ENCODE measurements around the gene KLF12. TPM values are rescaled to one million over a fixed set of nuclear protein-coding genes. Genes with fewer than 3 reads are reported as not detected.

The KLF12 gene
- total RNA-seq, 1 donor from 2014 or later, result 59.9 TPM

DNA sequence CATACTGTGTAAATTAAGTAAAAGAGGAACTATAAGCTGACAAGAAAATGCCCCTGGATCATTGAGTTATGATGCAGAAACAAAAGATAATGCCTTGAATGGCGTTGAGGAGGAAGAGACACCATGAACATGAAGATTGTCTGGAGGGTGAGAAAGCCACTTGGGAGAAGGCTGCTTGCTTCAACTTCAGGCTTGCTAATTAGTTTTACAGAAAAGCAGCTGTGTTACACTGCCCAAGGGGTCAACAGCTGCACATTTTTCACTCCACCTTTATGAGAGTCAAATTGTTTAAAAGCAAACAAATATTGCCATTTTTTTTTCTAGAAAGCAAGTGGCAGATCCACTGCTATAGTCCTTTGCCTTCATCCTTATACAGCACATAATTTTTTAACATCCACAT is 35.5 kb upstream of the KLF12 start:
- no peak for TF ChIP-seq CTCF (IDR thresholded peaks at IDR 0.05; ENCODE audit: partially characterized antibody, unreplicated experiment)
- no peak for DNase-seq
- H3K36me3 Mint-ChIP-seq (ENCODE audit: unreplicated experiment), result no peaks in the 10 kb centered on the region
- no peak overlapping the region for H3K27ac Mint-ChIP-seq (ENCODE audit: unreplicated experiment)
- no peaks in the 10 kb centered on the region for H3K4me1 Mint-ChIP-seq (ENCODE audit: low read depth, unreplicated experiment)
- no peaks in the 10 kb centered on the region for H3K9me3 Mint-ChIP-seq (ENCODE audit: unreplicated experiment)
- no peaks in the 10 kb centered on the region for H3K27me3 Mint-ChIP-seq (ENCODE audit: unreplicated experiment)
- no peak overlapping the region for H3K4me3 Mint-ChIP-seq (ENCODE audit: unreplicated experiment)

GRCh38 chr13:74168263-74168675 is 34.1 kb upstream of the KLF12 start:
- H3K27me3 Mint-ChIP-seq (ENCODE audit: unreplicated experiment), result no peaks in the 10 kb centered on the region
- H3K4me3 Mint-ChIP-seq (ENCODE audit: unreplicated experiment), result no peak overlapping the region
- no peak overlapping the region for H3K27ac Mint-ChIP-seq (ENCODE audit: unreplicated experiment)
- DNase-seq, result no peak
- H3K9me3 Mint-ChIP-seq (ENCODE audit: unreplicated experiment), result no peaks in the 10 kb centered on the region
- H3K36me3 Mint-ChIP-seq (ENCODE audit: unreplicated experiment), result no peaks in the 10 kb centered on the region
- no peaks in the 10 kb centered on the region for H3K4me1 Mint-ChIP-seq (ENCODE audit: low read depth, unreplicated experiment)
- no peak for TF ChIP-seq CTCF (IDR thresholded peaks at IDR 0.05; ENCODE audit: partially characterized antibody, unreplicated experiment)

DNA sequence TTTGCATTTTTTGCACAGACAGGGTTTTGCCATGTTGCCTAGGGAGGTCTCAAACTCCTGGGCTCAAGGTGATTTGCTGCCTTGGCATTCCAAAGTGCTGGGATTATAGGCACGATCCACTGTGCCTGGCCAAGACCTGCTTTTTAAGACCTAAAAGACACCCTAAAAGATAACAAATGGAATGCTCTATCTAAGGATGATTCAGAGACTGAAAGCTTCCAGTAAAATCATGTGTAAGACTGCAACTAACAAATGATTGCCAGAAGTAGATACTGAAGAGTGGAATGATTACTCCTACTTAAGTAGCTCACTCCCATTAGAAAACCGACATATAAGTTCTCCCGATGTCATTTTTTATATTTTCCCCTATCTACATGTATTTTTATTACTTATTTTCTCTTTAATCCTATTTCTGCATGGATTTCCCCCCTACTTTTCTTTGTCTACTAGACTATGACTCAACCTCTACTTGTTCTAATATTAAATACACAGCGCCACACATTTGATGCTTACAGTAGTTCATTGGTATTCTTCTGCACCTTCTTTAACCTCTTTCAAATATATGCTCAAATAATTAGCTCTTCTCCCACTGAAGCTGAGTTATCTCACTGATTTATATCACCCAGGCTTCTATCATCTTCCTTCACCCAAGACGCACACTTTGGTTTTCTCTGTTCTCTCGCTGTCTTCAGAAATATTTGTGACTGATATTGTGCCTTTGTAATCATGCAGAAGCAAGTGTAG is 32.2 kb upstream of the KLF12 start:
- Mint-ChIP-seq H3K36me3 (ENCODE audit: unreplicated experiment) (no peaks in the 10 kb centered on the region), H3K4me1 (ENCODE audit: low read depth, unreplicated experiment) (no peaks in the 10 kb centered on the region), H3K9me3 (ENCODE audit: unreplicated experiment) (no peaks in the 10 kb centered on the region), H3K4me3 (ENCODE audit: unreplicated experiment) (no peak overlapping the region), H3K27me3 (ENCODE audit: unreplicated experiment) (no peaks in the 10 kb centered on the region), H3K27ac (ENCODE audit: unreplicated experiment) (no peak overlapping the region)
- TF ChIP-seq CTCF (IDR thresholded peaks at IDR 0.05; ENCODE audit: partially characterized antibody, unreplicated experiment), result no peak
- DNase-seq, result no peak

- no peak overlapping the region for H3K4me3 Mint-ChIP-seq (ENCODE audit: unreplicated experiment)
- no peak for DNase-seq
- no peaks in the 10 kb centered on the region for H3K36me3 Mint-ChIP-seq (ENCODE audit: unreplicated experiment)
- H3K4me1 Mint-ChIP-seq (ENCODE audit: low read depth, unreplicated experiment), result no peaks in the 10 kb centered on the region
- TF ChIP-seq CTCF (IDR thresholded peaks at IDR 0.05; ENCODE audit: partially characterized antibody, unreplicated experiment), result no peak
- H3K9me3 Mint-ChIP-seq (ENCODE audit: unreplicated experiment), result no peaks in the 10 kb centered on the region
- no peak overlapping the region for H3K27ac Mint-ChIP-seq (ENCODE audit: unreplicated experiment)
- no peaks in the 10 kb centered on the region for H3K27me3 Mint-ChIP-seq (ENCODE audit: unreplicated experiment)
Measured at GRCh38 chr13:74162782-74163181, 28.6 kb upstream of the KLF12 start.

DNA sequence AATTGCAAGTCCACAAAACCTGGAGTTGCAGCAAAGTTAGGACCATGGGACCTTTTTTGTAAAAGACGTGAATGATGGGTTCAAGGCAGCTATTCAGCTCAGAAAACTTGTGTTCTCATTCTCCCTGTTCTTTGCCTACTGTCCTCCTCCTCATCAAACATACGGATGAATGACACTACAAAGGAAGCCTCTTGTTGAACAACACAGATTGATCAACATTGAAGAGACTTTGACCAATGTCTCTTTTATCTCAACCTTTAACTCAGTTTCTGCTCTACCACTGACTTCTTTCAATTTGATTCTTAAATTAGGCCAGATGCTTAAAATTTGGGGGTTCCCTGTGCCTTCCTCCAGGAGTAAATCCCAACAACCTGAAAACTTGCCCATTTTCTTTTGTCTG is 27.9 kb upstream of the KLF12 start:
- Mint-ChIP-seq H3K27ac (ENCODE audit: unreplicated experiment) (no peak overlapping the region), H3K4me1 (ENCODE audit: low read depth, unreplicated experiment) (no peaks in the 10 kb centered on the region), H3K9me3 (ENCODE audit: unreplicated experiment) (no peaks in the 10 kb centered on the region), H3K27me3 (ENCODE audit: unreplicated experiment) (no peaks in the 10 kb centered on the region), H3K4me3 (ENCODE audit: unreplicated experiment) (no peak overlapping the region), H3K36me3 (ENCODE audit: unreplicated experiment) (no peaks in the 10 kb centered on the region)
- TF ChIP-seq CTCF (IDR thresholded peaks at IDR 0.05; ENCODE audit: partially characterized antibody, unreplicated experiment), result no peak
- no peak for DNase-seq

All from glutamatergic neuron (in vitro differentiated cells).